ENCODE data around the gene TBC1D25. TPM values are rescaled to one million over a fixed set of nuclear protein-coding genes. Genes with fewer than 3 reads are reported as not detected.

TBC1D25 gene
- total and polyA plus RNA-seq, 7 experiments from 2014 or later, result 16.2 to 31.2 (median 25.1) TPM

DNA sequence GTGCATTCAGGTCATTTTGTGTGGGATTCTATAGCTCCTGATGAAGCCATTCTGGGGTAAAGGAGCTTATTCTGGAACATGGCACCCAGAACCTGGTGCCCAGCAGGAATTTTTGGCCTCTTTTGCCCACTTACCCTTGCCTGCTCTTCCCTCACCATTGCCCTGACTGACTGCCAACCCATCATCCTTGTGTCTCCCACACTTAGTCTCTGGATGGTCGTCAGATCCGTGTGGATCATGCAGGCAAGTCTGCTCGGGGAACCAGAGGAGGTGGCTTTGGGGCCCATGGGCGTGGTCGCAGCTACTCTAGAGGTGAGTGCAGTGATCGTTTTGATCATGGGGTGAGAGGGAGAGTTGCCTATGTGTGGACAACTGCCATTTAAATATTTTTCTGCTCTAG is 36.6 kb downstream of the TBC1D25 start:
- Mint-ChIP-seq H3K4me1 (peaks cover 6 to 32% (median 27%) of the 10 kb centered on the region in 7 donors), H3K36me3 (peaks cover 0 to 32% (median 14%) of the 10 kb centered on the region in 5 donors), H3K4me3 (peak overlapping the region; percentile 12 to 100 (median 92)), H3K9me3 (peaks cover 0 to 3% (median 0%) of the 10 kb centered on the region in 11 donors), H3K27me3 (no peaks in the 10 kb centered on the region), H3K27ac (peak overlapping the region in 8 of 9 donors; percentile 14 to 100 (median 62))
- intact Hi-C loops (cut with micrococcal nuclease), result loop anchor here in 1 of 2 donors (10.0 kb wide), 1 partner anchor 921 kb away; the partner anchor contains the start of genes ELK1 and UXT
- no peak overlapping the region for H3K4me3 ChIP-seq (ENCODE audit: low read length)
- H3K27ac ChIP-seq (ENCODE audit: low read depth, low read length), result peak overlapping the region; percentile 99
- ChIA-PET POLR2A (interaction anchor here (1.0 to 2.5 kb wide), 2 partner anchors 22 to 382 kb away, joined by 4 to 12 read pairs; partner anchors contain the start of gene OTUD5), CTCF (no interaction called here)
- H3K4me1 ChIP-seq (ENCODE audit: control insufficient read depth in 2 of 2, insufficient read depth in 2 of 2, low read length in 2 of 2), result peaks cover 16 to 20% of the 10 kb centered on the region in 2 donors
- no peaks in the 10 kb centered on the region for H3K9me3 ChIP-seq (ENCODE audit: control insufficient read depth in 2 of 3, low read length in 3 of 3)
- H3K27me3 ChIP-seq (ENCODE audit: control insufficient read depth in 2 of 2, insufficient read depth in 2 of 2, low read length in 2 of 2), result no peaks in the 10 kb centered on the region
- H3K36me3 ChIP-seq (ENCODE audit: control insufficient read depth in 2 of 3, insufficient read depth in 3 of 3, low read length in 3 of 3), result peaks cover 25 to 52% (median 27%) of the 10 kb centered on the region in 3 experiments
- ATAC-seq (no peak), DNase-seq (no peak)

- CTCF ChIA-PET, result no interaction called here
Observed at GRCh38 chrX:48578661-48579128, 39.2 kb downstream of the TBC1D25 start.

GRCh38 chrX:48579259-48579658 is 39.7 kb downstream of the TBC1D25 start:
- no peak overlapping the region for H3K4me3 ChIP-seq (ENCODE audit: low read length)
- H3K36me3 ChIP-seq (ENCODE audit: control insufficient read depth in 2 of 3, insufficient read depth in 3 of 3, low read length in 3 of 3), result peaks cover 25 to 52% (median 27%) of the 10 kb centered on the region in 3 experiments
- Mint-ChIP-seq H3K9me3 (peaks cover 0 to 3% (median 0%) of the 10 kb centered on the region in 11 donors), H3K36me3 (peaks cover 0 to 28% (median 13%) of the 10 kb centered on the region in 5 donors), H3K4me3 (no peak overlapping the region), H3K27ac (peak overlapping the region in 2 of 9 donors; percentile 9 to 54), H3K4me1 (peaks cover 6 to 30% (median 21%) of the 10 kb centered on the region in 7 donors), H3K27me3 (no peaks in the 10 kb centered on the region)
- DNase-seq, result no peak
- ChIA-PET CTCF (no interaction called here), POLR2A (interaction anchor here (0.6 to 1.1 kb wide), 4 partner anchors 12 to 310 kb away, joined by 3 to 4 read pairs (median 3); partner anchors contain the start of gene HDAC6)
- ATAC-seq, result no peak
- H3K27ac ChIP-seq (ENCODE audit: low read depth, low read length), result no peak overlapping the region
- H3K9me3 ChIP-seq (ENCODE audit: control insufficient read depth in 2 of 3, low read length in 3 of 3), result no peaks in the 10 kb centered on the region
- peaks cover 15 to 23% of the 10 kb centered on the region in 2 donors for H3K4me1 ChIP-seq (ENCODE audit: control insufficient read depth in 2 of 2, insufficient read depth in 2 of 2, low read length in 2 of 2)
- intact Hi-C loops (cut with micrococcal nuclease), result loop anchor here in 1 of 2 donors (10.0 kb wide), 1 partner anchor 924 kb away; the partner anchor contains the start of genes ELK1 and UXT
- no peaks in the 10 kb centered on the region for H3K27me3 ChIP-seq (ENCODE audit: control insufficient read depth in 2 of 2, insufficient read depth in 2 of 2, low read length in 2 of 2)

More at GRCh38 chrX:48578661-48579128, 39.2 kb downstream of the TBC1D25 start:
- no peak overlapping the region for H3K4me3 ChIP-seq (ENCODE audit: low read length)
- POLR2A ChIA-PET, result interaction anchor here (0.8 to 1.1 kb wide), 3 partner anchors 12 to 223 kb away, joined by 3 to 4 read pairs (median 3); partner anchors contain the start of gene HDAC6
- peak in 1 of 9 donors; percentile 8 for DNase-seq
- H3K4me1 Mint-ChIP-seq, result peaks cover 6 to 36% (median 25%) of the 10 kb centered on the region in 7 donors
- H3K27me3 ChIP-seq (ENCODE audit: control insufficient read depth in 2 of 2, insufficient read depth in 2 of 2, low read length in 2 of 2), result no peaks in the 10 kb centered on the region
- peaks cover 0 to 3% (median 0%) of the 10 kb centered on the region in 11 donors for H3K9me3 Mint-ChIP-seq
- H3K36me3 Mint-ChIP-seq, result peaks cover 0 to 32% (median 14%) of the 10 kb centered on the region in 5 donors
- no peak overlapping the region for H3K27ac ChIP-seq (ENCODE audit: low read depth, low read length)
- H3K36me3 ChIP-seq (ENCODE audit: control insufficient read depth in 2 of 3, insufficient read depth in 3 of 3, low read length in 3 of 3), result peaks cover 25 to 52% (median 27%) of the 10 kb centered on the region in 3 experiments
- peaks cover 18 to 23% of the 10 kb centered on the region in 2 donors for H3K4me1 ChIP-seq (ENCODE audit: control insufficient read depth in 2 of 2, insufficient read depth in 2 of 2, low read length in 2 of 2)
- intact Hi-C loops (cut with micrococcal nuclease), result loop anchor here in 1 of 2 donors (10.0 kb wide), 1 partner anchor 924 kb away; the partner anchor contains the start of genes ELK1 and UXT
- no peak overlapping the region for H3K4me3 Mint-ChIP-seq
- ATAC-seq, result no peak
- no peaks in the 10 kb centered on the region for H3K27me3 Mint-ChIP-seq
- H3K9me3 ChIP-seq (ENCODE audit: control insufficient read depth in 2 of 3, low read length in 3 of 3), result no peaks in the 10 kb centered on the region
- H3K27ac Mint-ChIP-seq, result peak overlapping the region in 5 of 9 donors; percentile 5 to 85 (median 54)

DNA sequence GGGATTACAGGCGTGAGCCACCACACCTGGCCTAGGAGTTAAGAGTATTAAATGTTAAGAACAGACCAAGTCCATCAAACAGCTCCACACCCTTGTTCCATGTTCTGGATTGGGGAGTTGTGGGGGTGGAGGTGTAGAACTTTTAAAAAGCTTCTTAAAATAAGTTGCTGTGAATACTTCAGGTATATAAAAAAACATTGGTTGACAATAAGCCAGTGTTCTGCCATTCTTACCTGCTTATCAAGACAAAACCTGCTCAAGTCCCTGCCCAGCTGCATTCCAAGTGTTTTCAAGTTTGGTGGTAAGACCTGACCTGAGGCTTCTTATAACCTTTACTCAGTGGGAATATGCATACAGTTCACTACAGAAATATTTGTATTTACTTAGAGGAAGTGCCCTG is 41.1 kb downstream of the TBC1D25 start:
- Mint-ChIP-seq H3K27me3 (no peaks in the 10 kb centered on the region), H3K27ac (no peak overlapping the region), H3K4me3 (no peak overlapping the region), H3K9me3 (no peaks in the 10 kb centered on the region), H3K36me3 (peaks cover 0 to 19% (median 5%) of the 10 kb centered on the region in 5 donors), H3K4me1 (peaks cover 2 to 26% (median 16%) of the 10 kb centered on the region in 7 donors)
- Histone ChIP-seq H3K36me3 (ENCODE audit: control insufficient read depth in 2 of 3, insufficient read depth in 3 of 3, low read length in 3 of 3) (peaks cover 20 to 42% (median 23%) of the 10 kb centered on the region in 3 experiments), H3K4me1 (ENCODE audit: control insufficient read depth in 2 of 2, insufficient read depth in 2 of 2, low read length in 2 of 2) (peaks cover 7 to 16% of the 10 kb centered on the region in 2 donors), H3K27me3 (ENCODE audit: control insufficient read depth in 2 of 2, insufficient read depth in 2 of 2, low read length in 2 of 2) (no peaks in the 10 kb centered on the region), H3K27ac (ENCODE audit: low read depth, low read length) (no peak overlapping the region), H3K9me3 (ENCODE audit: control insufficient read depth in 2 of 3, low read length in 3 of 3) (no peaks in the 10 kb centered on the region), H3K4me3 (ENCODE audit: low read length) (no peak overlapping the region)
- intact Hi-C loops (cut with micrococcal nuclease), result no loop called here
- ChIA-PET CTCF (no interaction called here), POLR2A (no interaction called here)
- no peak for ATAC-seq
- no peak for DNase-seq

- H3K27me3 ChIP-seq (ENCODE audit: control insufficient read depth in 2 of 2, insufficient read depth in 2 of 2, low read length in 2 of 2), result no peaks in the 10 kb centered on the region
- ChIA-PET CTCF (no interaction called here), POLR2A (no interaction called here)
- intact Hi-C loops (cut with micrococcal nuclease), result no loop called here
- no peak overlapping the region for H3K4me3 ChIP-seq (ENCODE audit: low read length)
- H3K9me3 ChIP-seq (ENCODE audit: control insufficient read depth in 2 of 3, low read length in 3 of 3), result no peaks in the 10 kb centered on the region
- no peak for ATAC-seq
- H3K4me1 Mint-ChIP-seq, result peaks cover 0 to 11% (median 2%) of the 10 kb centered on the region in 7 donors
- no peak overlapping the region for H3K27ac Mint-ChIP-seq
- H3K4me3 Mint-ChIP-seq, result no peak overlapping the region
- H3K36me3 ChIP-seq (ENCODE audit: control insufficient read depth in 2 of 3, insufficient read depth in 3 of 3, low read length in 3 of 3), result peaks cover 0 to 5% (median 0%) of the 10 kb centered on the region in 3 experiments
- H3K9me3 Mint-ChIP-seq, result no peaks in the 10 kb centered on the region
- H3K27ac ChIP-seq (ENCODE audit: low read depth, low read length), result no peak overlapping the region
- peaks cover 0 to 3% (median 0%) of the 10 kb centered on the region in 5 donors for H3K36me3 Mint-ChIP-seq
- peaks cover 0 to 7% of the 10 kb centered on the region in 2 donors for H3K4me1 ChIP-seq (ENCODE audit: control insufficient read depth in 2 of 2, insufficient read depth in 2 of 2, low read length in 2 of 2)
- peaks cover 0 to 3% (median 0%) of the 10 kb centered on the region in 5 donors for H3K27me3 Mint-ChIP-seq
- no peak for DNase-seq
Observed at GRCh38 chrX:48584698-48585097, 45.2 kb downstream of the TBC1D25 start.

DNA sequence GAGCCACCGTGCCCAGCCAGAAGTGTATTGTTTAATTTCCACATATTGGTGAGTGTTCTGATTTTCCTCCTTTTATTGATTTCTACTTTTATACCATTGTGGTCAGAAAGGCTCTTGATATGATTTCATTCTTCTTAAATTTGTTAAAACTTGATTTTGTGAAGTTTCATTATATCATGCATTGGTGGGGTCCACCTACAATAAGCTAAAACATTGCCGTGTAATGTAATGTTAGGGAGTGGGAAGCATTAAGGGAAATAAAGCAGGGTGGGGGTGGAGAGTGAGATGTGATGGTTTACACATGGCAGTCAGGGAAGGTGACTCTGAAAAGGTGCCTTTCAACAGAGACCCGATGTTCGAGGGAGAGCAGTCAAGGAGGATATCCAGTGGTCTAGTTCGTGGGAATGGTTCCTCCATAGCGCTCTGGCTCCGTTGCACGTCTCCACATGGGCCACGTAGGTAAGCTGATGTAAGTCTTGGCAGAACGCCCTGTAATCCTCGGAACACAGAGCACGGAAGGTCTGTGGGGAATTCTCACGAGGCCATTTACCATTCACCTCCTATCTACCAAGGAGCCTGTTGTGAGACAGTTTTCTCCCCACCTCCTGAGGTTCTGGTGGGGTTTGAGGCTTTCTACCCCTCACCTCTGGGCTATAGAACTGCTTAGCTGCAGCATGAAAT is 50.1 kb downstream of the TBC1D25 start:
- intact Hi-C loops (cut with micrococcal nuclease), result loop anchor here in 1 of 2 donors (10.0 kb wide), 1 partner anchor 95 kb away; the partner anchor contains the start of gene WAS
- no peaks in the 10 kb centered on the region for H3K27me3 ChIP-seq (ENCODE audit: control insufficient read depth in 2 of 2, insufficient read depth in 2 of 2, low read length in 2 of 2)
- ChIA-PET CTCF (no interaction called here), POLR2A (no interaction called here)
- no peak overlapping the region for H3K4me3 ChIP-seq (ENCODE audit: low read length)
- no peak for ATAC-seq
- H3K4me3 Mint-ChIP-seq, result no peak overlapping the region
- H3K9me3 Mint-ChIP-seq, result no peaks in the 10 kb centered on the region
- peaks cover 0 to 3% (median 0%) of the 10 kb centered on the region in 5 donors for H3K27me3 Mint-ChIP-seq
- H3K27ac Mint-ChIP-seq, result no peak overlapping the region
- no peaks in the 10 kb centered on the region for H3K36me3 Mint-ChIP-seq
- no peaks in the 10 kb centered on the region for H3K9me3 ChIP-seq (ENCODE audit: control insufficient read depth in 2 of 3, low read length in 3 of 3)
- no peak overlapping the region for H3K27ac ChIP-seq (ENCODE audit: low read depth, low read length)
- peaks cover 0 to 4% (median 0%) of the 10 kb centered on the region in 7 donors for H3K4me1 Mint-ChIP-seq
- no peaks in the 10 kb centered on the region for H3K4me1 ChIP-seq (ENCODE audit: control insufficient read depth in 2 of 2, insufficient read depth in 2 of 2, low read length in 2 of 2)
- no peaks in the 10 kb centered on the region for H3K36me3 ChIP-seq (ENCODE audit: control insufficient read depth in 2 of 3, insufficient read depth in 3 of 3, low read length in 3 of 3)
- no peak for DNase-seq
